Natural killer cell treated with Interleukin-12 subunit alpha and Interleukin-12 subunit beta and Interleukin-15 and Interleukin-18, amount 100 ng/mL, for 72 hours (primary cell): ENCODE results near the gene C1orf198. TPM values are rescaled to one million over a fixed set of nuclear protein-coding genes. Genes with fewer than 3 reads are reported as not detected.

ENCODE experiments used
- ATAC-seq, 2 donors: fragments of 150-1000 bp; cut with Tn5 transposase in 1 of 2; sonication (Bioruptor Pico), chemical (Tn5 transposase) in 1 of 2; 2 replicates each; pipeline ENCODE4 v1.10.0; 2021
- DNase-seq: peaks from one replicate; pipeline ENCODE4 v3.0.0; 2022; ENCODE audit warnings: low spot score
- H3K27ac Mint-ChIP-seq, 2 donors: 1 replicate in 1 of 2; 2 replicates in 1 of 2; pipeline ENCODE4 v1.8.0; 2022; ENCODE audit warnings: mixed read lengths in 2 of 2, mild to moderate bottlenecking in 1 of 2, moderate library complexity in 1 of 2
- H3K27me3 Mint-ChIP-seq, 2 donors: 1 replicate in 1 of 2; 2 replicates in 1 of 2; pipeline ENCODE4 v1.8.0; 2022; ENCODE audit warnings: mixed read lengths in 2 of 2
- H3K36me3 Mint-ChIP-seq: one replicate; pipeline ENCODE4 v1.8.0; 2022; ENCODE audit warnings: mixed read lengths
- H3K4me1 Mint-ChIP-seq, 2 donors: 1 replicate in 1 of 2; 2 replicates in 1 of 2; pipeline ENCODE4 v1.8.0; 2022; ENCODE audit warnings: low read depth in 2 of 2, mixed read lengths in 2 of 2, mild to moderate bottlenecking in 1 of 2
- H3K4me3 Mint-ChIP-seq: one replicate; pipeline ENCODE4 v1.8.0; 2022; ENCODE audit warnings: mixed read lengths
- H3K9me3 Mint-ChIP-seq: 2 replicates; pipeline ENCODE4 v1.8.0; 2022; ENCODE audit warnings: mixed read lengths
- total RNA-seq, 2 donors: library from RNA; stranded (reverse); gene quantifications; one replicate each; pipeline ENCODE4 v1.2.3, GENCODE V29; 2022

C1orf198 gene
- total RNA-seq, 2 donors from 2014 or later, result 2.0 to 3.7 TPM

GRCh38 chr1:230877146-230877923, 9.0 kb upstream of the C1orf198 start:
- peaks cover 44 to 45% of the 10 kb centered on the region in 2 donors for H3K27me3 Mint-ChIP-seq

GRCh38 chr1:230876660-230877059, 8.3 kb upstream of the C1orf198 start:
- peaks cover 45 to 46% of the 10 kb centered on the region in 2 donors for H3K27me3 Mint-ChIP-seq
- no peak overlapping the region for H3K4me3 Mint-ChIP-seq
- no peaks in the 10 kb centered on the region for H3K4me1 Mint-ChIP-seq
- DNase-seq, result no peak
- H3K9me3 Mint-ChIP-seq, result no peaks in the 10 kb centered on the region
- no peak for ATAC-seq
- no peaks in the 10 kb centered on the region for H3K36me3 Mint-ChIP-seq
- H3K27ac Mint-ChIP-seq, result no peak overlapping the region

More at GRCh38 chr1:230877146-230877923, 9.0 kb upstream of the C1orf198 start:
- DNase-seq (no peak), ATAC-seq (peak in 1 of 2 donors; percentile 20)
- Mint-ChIP-seq H3K27ac (no peak overlapping the region), H3K9me3 (no peaks in the 10 kb centered on the region), H3K4me3 (no peak overlapping the region), H3K36me3 (no peaks in the 10 kb centered on the region), H3K4me1 (no peaks in the 10 kb centered on the region)

- no peak overlapping the region for H3K4me3 Mint-ChIP-seq
- H3K4me1 Mint-ChIP-seq, result no peaks in the 10 kb centered on the region
- no peaks in the 10 kb centered on the region for H3K9me3 Mint-ChIP-seq
- H3K27ac Mint-ChIP-seq, result no peak overlapping the region
- DNase-seq (no peak), ATAC-seq (no peak)
- peaks cover 38 to 39% of the 10 kb centered on the region in 2 donors for H3K27me3 Mint-ChIP-seq
- H3K36me3 Mint-ChIP-seq, result no peaks in the 10 kb centered on the region
Measured at GRCh38 chr1:230875370-230875769, 7.0 kb upstream of the C1orf198 start.

- Mint-ChIP-seq H3K4me3 (no peak overlapping the region), H3K36me3 (no peaks in the 10 kb centered on the region), H3K27ac (no peak overlapping the region), H3K27me3 (peaks cover 29% of the 10 kb centered on the region in 2 donors), H3K9me3 (no peaks in the 10 kb centered on the region), H3K4me1 (peaks cover 10 to 11% of the 10 kb centered on the region in 2 donors)
- ATAC-seq (no peak), DNase-seq (no peak)
Measured at GRCh38 chr1:230870916-230871315, 2.6 kb upstream of the C1orf198 start.

- Mint-ChIP-seq H3K4me3 (peak overlapping the region; percentile 60), H3K36me3 (no peaks in the 10 kb centered on the region), H3K4me1 (peaks cover 10 to 11% of the 10 kb centered on the region in 2 donors), H3K9me3 (no peaks in the 10 kb centered on the region), H3K27me3 (peaks cover 23 to 28% of the 10 kb centered on the region in 2 donors), H3K27ac (no peak overlapping the region)
- ATAC-seq (no peak), DNase-seq (no peak)
Measured at GRCh38 chr1:230869500-230869899, 1.2 kb upstream of the C1orf198 start.

- DNase-seq (no peak), ATAC-seq (peak; percentile 61 to 69)
- H3K27me3 Mint-ChIP-seq, result peaks cover 20 to 23% of the 10 kb centered on the region in 2 donors
- H3K27ac Mint-ChIP-seq, result no peak overlapping the region
- H3K36me3 Mint-ChIP-seq, result no peaks in the 10 kb centered on the region
- no peaks in the 10 kb centered on the region for H3K9me3 Mint-ChIP-seq
- H3K4me1 Mint-ChIP-seq, result peaks cover 10 to 11% of the 10 kb centered on the region in 2 donors
- H3K4me3 Mint-ChIP-seq, result peak overlapping the region; percentile 84
Measured at GRCh38 chr1:230868736-230869385, 540 bp upstream of the C1orf198 start.

GRCh38 chr1:230867101-230867902, 1.0 kb downstream of the C1orf198 start:
- Mint-ChIP-seq H3K4me1 (peaks cover 11 to 15% of the 10 kb centered on the region in 2 donors), H3K4me3 (peak overlapping the region; percentile 84), H3K9me3 (no peaks in the 10 kb centered on the region), H3K27me3 (peaks cover 23% of the 10 kb centered on the region in 2 donors), H3K27ac (peak overlapping the region in 1 of 2 donors; percentile 53), H3K36me3 (no peaks in the 10 kb centered on the region)
- DNase-seq, result no peak
- ATAC-seq, result no peak

GRCh38 chr1:230866171-230867070, 1.9 kb downstream of the C1orf198 start:
- DNase-seq, result no peak
- no peaks in the 10 kb centered on the region for H3K9me3 Mint-ChIP-seq
- H3K4me1 Mint-ChIP-seq, result peaks cover 11 to 15% of the 10 kb centered on the region in 2 donors
- peak overlapping the region; percentile 84 for H3K4me3 Mint-ChIP-seq
- H3K36me3 Mint-ChIP-seq, result no peaks in the 10 kb centered on the region
- no peak for ATAC-seq
- H3K27me3 Mint-ChIP-seq, result peaks cover 16 to 18% of the 10 kb centered on the region in 2 donors
- H3K27ac Mint-ChIP-seq, result no peak overlapping the region

GRCh38 chr1:230865062-230865817, 3.1 kb downstream of the C1orf198 start:
- Mint-ChIP-seq H3K27ac (no peak overlapping the region), H3K9me3 (no peaks in the 10 kb centered on the region), H3K27me3 (peaks cover 12 to 15% of the 10 kb centered on the region in 2 donors), H3K4me1 (peaks cover 18 to 20% of the 10 kb centered on the region in 2 donors), H3K4me3 (no peak overlapping the region), H3K36me3 (no peaks in the 10 kb centered on the region)
- no peak for ATAC-seq
- no peak for DNase-seq

- no peak overlapping the region for H3K4me3 Mint-ChIP-seq
- ATAC-seq, result no peak
- peaks cover 18 to 20% of the 10 kb centered on the region in 2 donors for H3K4me1 Mint-ChIP-seq
- H3K36me3 Mint-ChIP-seq, result no peaks in the 10 kb centered on the region
- H3K9me3 Mint-ChIP-seq, result no peaks in the 10 kb centered on the region
- no peak for DNase-seq
- no peak overlapping the region for H3K27ac Mint-ChIP-seq
- H3K27me3 Mint-ChIP-seq, result peaks cover 12 to 15% of the 10 kb centered on the region in 2 donors
Measured at GRCh38 chr1:230864441-230864840, 3.9 kb downstream of the C1orf198 start.

GRCh38 chr1:230863449-230863848, 4.9 kb downstream of the C1orf198 start:
- Mint-ChIP-seq H3K9me3 (no peaks in the 10 kb centered on the region), H3K27me3 (peaks cover 12 to 15% of the 10 kb centered on the region in 2 donors), H3K4me3 (no peak overlapping the region), H3K36me3 (no peaks in the 10 kb centered on the region), H3K27ac (no peak overlapping the region), H3K4me1 (peaks cover 18 to 20% of the 10 kb centered on the region in 2 donors)
- DNase-seq (no peak), ATAC-seq (no peak)

GRCh38 chr1:230861970-230862595, 6.2 kb downstream of the C1orf198 start:
- H3K36me3 Mint-ChIP-seq, result no peaks in the 10 kb centered on the region
- H3K4me1 Mint-ChIP-seq, result peaks cover 11 to 14% of the 10 kb centered on the region in 2 donors
- no peaks in the 10 kb centered on the region for H3K9me3 Mint-ChIP-seq
- no peak overlapping the region for H3K27ac Mint-ChIP-seq
- peaks cover 5 to 12% of the 10 kb centered on the region in 2 donors for H3K27me3 Mint-ChIP-seq
- H3K4me3 Mint-ChIP-seq, result no peak overlapping the region
- DNase-seq (no peak), ATAC-seq (no peak)
